Stimulated activated naive CD8-positive, alpha-beta T cell treated with anti-CD3 and anti-CD28 coated beads, Interleukin-15, Interleukin-2, amounts not matched to agents 100 ng/mL and 50 ng/mL, for 24 hours (primary cell): Measurements from ENCODE around the gene FKBP5.
"Not testable (repeated sequence)": the region's sequence is repeated elsewhere in the genome, so short reads cannot be mapped to it uniquely, and the experiment has no call there.

Source experiments
- H3K27ac Mint-ChIP-seq: one replicate; pipeline ENCODE4 v1.8.0; 2021; ENCODE audit warnings: mild to moderate bottlenecking, mixed read lengths
- H3K27me3 Mint-ChIP-seq: one replicate; pipeline ENCODE4 v1.8.0; 2021; ENCODE audit warnings: mixed read lengths
- H3K36me3 Mint-ChIP-seq: one replicate; pipeline ENCODE4 v1.8.0; 2021; ENCODE audit warnings: low read depth, mixed read lengths
- H3K4me1 Mint-ChIP-seq: one replicate; pipeline ENCODE4 v1.8.0; 2021; ENCODE audit warnings: low read depth, mixed read lengths
- H3K4me3 Mint-ChIP-seq: one replicate; pipeline ENCODE4 v1.8.0; 2021; ENCODE audit warnings: mild to moderate bottlenecking, mixed read lengths
- H3K9me3 Mint-ChIP-seq: one replicate; pipeline ENCODE4 v1.8.0; 2021; ENCODE audit warnings: mixed read lengths

FKBP5 gene

DNA sequence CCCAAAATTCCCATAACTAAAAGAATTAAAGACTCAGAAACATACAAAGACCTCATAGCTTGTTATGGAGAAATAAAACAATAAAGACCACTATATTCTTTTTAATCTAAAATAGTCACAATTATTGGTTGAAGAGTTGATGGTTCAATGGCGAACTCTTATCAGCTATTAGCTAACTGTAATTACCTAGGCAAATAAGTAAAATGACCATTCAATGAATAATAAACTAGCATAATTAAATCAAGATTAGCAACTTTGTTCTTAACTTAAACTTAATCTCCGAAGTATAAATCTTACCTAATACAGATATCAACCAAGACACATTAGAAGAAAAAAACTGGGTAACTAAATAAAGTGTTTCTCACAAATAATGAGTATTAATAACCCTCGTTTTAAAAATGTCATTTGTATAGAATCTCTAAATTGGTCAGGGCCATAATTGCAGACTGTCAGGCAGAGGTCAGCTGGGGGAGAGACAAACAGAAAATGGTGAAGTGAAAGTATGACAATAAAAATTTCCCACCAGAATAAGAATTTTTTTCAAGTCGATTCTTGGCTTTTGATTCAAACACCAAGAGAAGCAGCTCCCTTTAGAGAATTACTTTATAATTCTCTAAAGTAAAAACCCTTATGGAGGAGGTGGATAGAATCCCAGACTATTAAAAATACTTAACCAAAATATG lies 1.7 kb downstream of the FKBP5 start:
- Mint-ChIP-seq H3K4me1 (peaks cover 32% of the 10 kb centered on the region), H3K27me3 (no peaks in the 10 kb centered on the region), H3K9me3 (no peaks in the 10 kb centered on the region), H3K36me3 (no peaks in the 10 kb centered on the region), H3K27ac (peak overlapping the region; percentile 81), H3K4me3 (peak overlapping the region; percentile 92)

DNA sequence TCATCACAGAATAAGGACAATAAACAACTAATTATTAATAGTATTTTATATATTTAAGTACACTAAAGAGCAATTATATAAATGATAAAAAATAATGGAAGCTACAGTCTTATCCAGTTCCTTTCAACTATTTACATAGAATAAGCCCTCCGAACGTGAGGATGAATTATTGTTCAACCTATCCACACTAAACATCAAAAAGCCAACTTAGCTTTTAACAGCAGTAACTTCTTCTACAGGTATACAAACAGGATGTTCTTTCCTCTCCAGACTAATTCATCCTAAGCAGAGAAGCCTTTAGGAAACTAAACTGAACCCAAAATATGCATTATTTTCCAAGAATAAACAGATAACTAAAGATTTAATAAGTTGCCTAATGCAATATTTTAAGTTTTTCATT lies 2.3 kb downstream of the FKBP5 start:
- Mint-ChIP-seq H3K9me3 (no peaks in the 10 kb centered on the region), H3K4me3 (peak overlapping the region; percentile 92), H3K4me1 (peaks cover 38% of the 10 kb centered on the region), H3K27ac (no peak overlapping the region), H3K36me3 (no peaks in the 10 kb centered on the region), H3K27me3 (no peaks in the 10 kb centered on the region)

DNA sequence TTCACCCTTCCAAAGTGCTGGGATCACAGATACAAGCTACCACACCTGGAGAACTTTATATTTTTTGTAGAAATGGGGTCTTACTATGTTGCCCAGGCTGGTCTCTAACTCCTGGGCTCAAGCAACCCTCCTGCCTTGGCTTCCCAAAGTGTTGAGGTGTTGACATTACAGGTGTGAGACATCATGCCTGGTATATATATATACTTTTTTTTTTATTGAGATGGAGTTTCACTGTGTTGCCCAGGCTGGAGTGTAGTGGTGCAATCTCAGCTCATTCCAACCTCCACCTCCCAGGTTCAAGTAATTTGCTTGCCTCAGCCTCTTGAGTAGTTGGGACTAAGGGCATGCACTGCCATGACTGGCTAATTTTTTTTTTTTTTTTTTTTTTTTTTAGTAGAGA lies 5.4 kb downstream of the FKBP5 start:
- Mint-ChIP-seq H3K36me3 (peaks cover 15% of the 10 kb centered on the region), H3K4me3 (no peak overlapping the region), H3K9me3 (no peaks in the 10 kb centered on the region), H3K4me1 (peaks cover 53% of the 10 kb centered on the region), H3K27ac (peak overlapping the region; percentile 55), H3K27me3 (no peaks in the 10 kb centered on the region)

DNA sequence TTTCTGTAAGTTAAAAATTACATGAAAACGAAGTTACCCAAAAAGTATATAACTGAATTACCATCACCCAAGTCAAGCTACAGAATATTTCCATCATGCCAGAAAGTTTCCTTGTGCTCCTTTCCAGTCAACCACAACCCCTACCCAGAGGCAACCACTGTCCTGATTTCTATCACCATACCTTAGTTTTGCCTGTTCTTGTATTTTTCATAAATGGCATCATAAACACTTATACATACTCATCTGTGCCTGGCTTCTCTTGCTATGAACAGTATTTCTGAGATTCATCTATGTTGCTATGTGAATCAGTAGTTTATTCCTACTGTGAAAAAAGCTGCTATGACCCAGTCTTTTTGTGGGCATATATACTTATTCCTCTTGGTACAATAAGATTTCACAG lies 7.4 kb downstream of the FKBP5 start:
- Mint-ChIP-seq H3K4me1 (peaks cover 57% of the 10 kb centered on the region), H3K27ac (peak overlapping the region; percentile 1), H3K4me3 (peak overlapping the region; percentile 4), H3K36me3 (peaks cover 20% of the 10 kb centered on the region), H3K9me3 (no peaks in the 10 kb centered on the region), H3K27me3 (no peaks in the 10 kb centered on the region)

DNA sequence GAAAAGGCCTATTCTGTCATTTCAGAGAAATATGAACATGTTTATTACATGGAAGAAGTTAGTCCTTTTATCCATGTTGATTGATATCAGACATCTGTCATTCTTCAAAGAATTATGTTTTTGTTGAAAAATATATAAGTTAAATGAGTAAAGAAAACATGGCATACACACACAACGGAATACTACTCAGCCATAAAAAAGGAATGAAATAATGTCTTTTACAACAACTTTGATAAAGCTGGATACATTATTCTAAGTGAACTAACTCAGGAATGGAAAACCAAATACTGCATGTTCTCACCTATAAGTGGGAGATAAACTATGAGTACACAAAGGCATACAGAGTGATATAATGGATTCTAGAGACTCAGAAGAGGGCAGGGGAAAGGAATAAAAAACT lies 9.3 kb downstream of the FKBP5 start:
- Mint-ChIP-seq H3K4me1 (peaks cover 69% of the 10 kb centered on the region), H3K4me3 (no peak overlapping the region), H3K36me3 (peaks cover 20% of the 10 kb centered on the region), H3K27me3 (no peaks in the 10 kb centered on the region), H3K9me3 (no peaks in the 10 kb centered on the region), H3K27ac (no peak overlapping the region)

DNA sequence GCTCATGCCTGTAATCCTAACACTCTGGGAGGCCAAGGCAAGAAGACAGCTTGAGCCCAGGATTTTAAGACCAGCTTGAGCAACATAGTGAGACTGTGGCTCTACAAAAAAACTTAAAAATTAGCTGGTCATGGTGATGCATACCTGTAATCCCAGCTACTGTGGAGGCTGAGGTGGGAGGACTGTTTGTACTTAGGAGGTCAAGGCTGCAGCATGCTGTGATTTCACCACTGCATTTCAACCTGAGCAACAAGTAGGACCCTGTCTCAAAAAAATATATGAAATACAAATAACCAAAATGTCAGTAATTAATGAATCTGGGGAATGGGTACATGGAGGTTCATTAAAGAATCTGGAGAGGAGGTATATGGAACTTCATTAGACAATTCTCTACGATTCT lies 9.9 kb downstream of the FKBP5 start:
- no peak overlapping the region for H3K27ac Mint-ChIP-seq
- no peak overlapping the region for H3K4me3 Mint-ChIP-seq
- no peaks in the 10 kb centered on the region for H3K27me3 Mint-ChIP-seq
- no peaks in the 10 kb centered on the region for H3K9me3 Mint-ChIP-seq
- H3K36me3 Mint-ChIP-seq = peaks cover 23% of the 10 kb centered on the region
- H3K4me1 Mint-ChIP-seq = peaks cover 75% of the 10 kb centered on the region

DNA sequence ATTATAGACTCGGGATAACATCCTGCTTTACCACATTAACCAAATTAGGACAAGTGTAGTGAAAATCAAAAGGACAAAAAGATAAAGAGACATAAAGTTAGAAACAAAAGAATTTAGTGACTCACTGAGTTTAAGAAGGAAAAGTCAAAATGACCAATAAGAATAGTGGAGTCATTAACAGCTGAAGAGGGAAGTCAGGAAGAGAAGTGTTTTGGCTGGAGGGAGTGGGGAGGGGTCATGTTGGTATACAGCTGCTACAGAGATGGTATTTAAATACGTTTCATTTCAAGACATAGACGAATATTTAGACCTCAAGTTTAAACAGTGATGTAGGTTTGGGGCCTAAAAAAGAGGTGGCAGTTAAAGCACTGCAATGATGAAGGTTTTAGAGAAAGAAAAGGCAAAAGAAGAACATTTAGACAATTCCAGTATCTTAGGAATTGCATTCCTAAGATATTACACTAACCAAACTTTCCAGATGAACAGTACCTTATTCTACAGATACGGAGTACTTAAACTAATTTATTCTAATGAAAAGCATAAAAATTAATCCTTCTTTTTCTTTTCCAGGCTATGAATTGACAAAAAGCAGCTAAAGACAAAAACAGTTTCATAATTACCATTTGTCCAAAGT lies 10.6 kb downstream of the FKBP5 start:
- H3K27me3 Mint-ChIP-seq = no peaks in the 10 kb centered on the region
- H3K9me3 Mint-ChIP-seq = no peaks in the 10 kb centered on the region
- H3K4me1 Mint-ChIP-seq = peaks cover 81% of the 10 kb centered on the region
- H3K36me3 Mint-ChIP-seq = peaks cover 25% of the 10 kb centered on the region
- peak overlapping the region; percentile 2 for H3K4me3 Mint-ChIP-seq
- H3K27ac Mint-ChIP-seq = peak overlapping the region; percentile 27

DNA sequence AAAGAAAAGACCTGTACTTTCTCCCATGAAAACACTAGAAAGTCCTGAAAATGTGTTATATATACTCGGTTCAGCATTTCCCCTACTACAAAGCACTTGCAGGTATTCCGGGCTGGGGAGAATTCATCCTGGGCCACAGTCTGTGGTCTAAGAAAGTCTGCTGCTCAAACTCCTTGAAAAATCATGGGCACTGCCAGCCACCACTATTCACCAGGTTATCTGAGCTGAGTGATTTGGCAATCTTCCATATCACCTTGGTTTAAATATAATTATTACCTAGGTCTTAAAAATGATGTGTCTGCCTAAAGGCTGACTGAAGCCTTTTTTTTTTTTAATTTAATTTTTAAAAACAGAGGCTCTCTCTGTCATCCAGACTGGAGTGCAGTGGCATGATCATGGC lies 11.3 kb downstream of the FKBP5 start:
- Mint-ChIP-seq H3K36me3 (peaks cover 25% of the 10 kb centered on the region), H3K4me3 (no peak overlapping the region), H3K27ac (no peak overlapping the region), H3K27me3 (no peaks in the 10 kb centered on the region), H3K4me1 (peaks cover 85% of the 10 kb centered on the region), H3K9me3 (no peaks in the 10 kb centered on the region)

DNA sequence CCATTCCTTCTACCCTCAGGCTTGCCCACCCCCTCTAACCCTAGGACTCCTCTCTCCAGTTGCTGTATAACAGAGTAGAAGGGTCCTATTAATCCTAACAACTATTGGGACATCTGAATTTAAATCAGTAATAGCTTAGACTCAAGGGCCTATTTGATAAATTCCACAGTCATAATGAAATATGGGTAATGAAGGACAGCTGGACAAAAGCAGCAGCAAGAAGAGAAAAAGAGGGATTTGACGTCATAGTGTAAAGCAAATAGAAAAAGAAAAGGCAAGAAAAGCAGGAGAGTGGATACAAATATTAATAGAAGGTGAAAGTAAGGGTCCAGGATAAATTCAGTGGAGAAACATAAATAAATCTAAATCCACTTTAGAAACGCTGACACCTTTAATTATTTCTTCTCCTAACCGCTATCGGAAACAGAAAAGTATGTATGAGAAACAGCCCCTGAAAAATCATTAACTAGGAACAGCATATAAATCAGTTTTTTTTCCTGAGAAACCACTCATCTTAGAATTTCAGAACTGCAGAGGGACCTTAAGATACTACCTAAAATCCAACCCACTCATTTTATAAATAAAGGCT lies 12.8 kb downstream of the FKBP5 start:
- H3K36me3 Mint-ChIP-seq = peaks cover 25% of the 10 kb centered on the region
- H3K27me3 Mint-ChIP-seq = no peaks in the 10 kb centered on the region
- H3K4me1 Mint-ChIP-seq = peaks cover 82% of the 10 kb centered on the region
- H3K9me3 Mint-ChIP-seq = no peaks in the 10 kb centered on the region
- no peak overlapping the region for H3K4me3 Mint-ChIP-seq
- peak overlapping the region; percentile 56 for H3K27ac Mint-ChIP-seq

DNA sequence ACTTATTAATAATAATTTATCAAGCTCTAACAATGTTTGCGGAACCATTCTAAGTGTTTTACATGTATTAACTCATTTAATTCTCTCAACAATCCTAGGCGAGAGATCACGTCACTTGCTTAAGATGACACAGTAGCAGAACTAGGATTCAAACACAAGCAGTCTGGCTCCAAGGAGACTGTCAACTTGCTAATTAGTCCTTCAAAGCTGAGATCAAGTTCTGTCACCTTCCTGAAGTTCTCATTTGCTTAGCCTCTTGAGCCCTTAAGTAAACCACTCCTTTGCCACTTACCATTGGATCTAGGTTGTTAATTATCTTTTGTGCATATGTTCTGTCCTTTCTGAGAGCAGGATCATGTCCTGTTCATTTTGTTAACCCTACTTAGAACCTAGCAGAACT lies 14.1 kb downstream of the FKBP5 start:
- H3K9me3 Mint-ChIP-seq = no peaks in the 10 kb centered on the region
- H3K27me3 Mint-ChIP-seq = no peaks in the 10 kb centered on the region
- H3K4me3 Mint-ChIP-seq = no peak overlapping the region
- H3K27ac Mint-ChIP-seq = peak overlapping the region; percentile 0
- peaks cover 20% of the 10 kb centered on the region for H3K36me3 Mint-ChIP-seq
- peaks cover 89% of the 10 kb centered on the region for H3K4me1 Mint-ChIP-seq

DNA sequence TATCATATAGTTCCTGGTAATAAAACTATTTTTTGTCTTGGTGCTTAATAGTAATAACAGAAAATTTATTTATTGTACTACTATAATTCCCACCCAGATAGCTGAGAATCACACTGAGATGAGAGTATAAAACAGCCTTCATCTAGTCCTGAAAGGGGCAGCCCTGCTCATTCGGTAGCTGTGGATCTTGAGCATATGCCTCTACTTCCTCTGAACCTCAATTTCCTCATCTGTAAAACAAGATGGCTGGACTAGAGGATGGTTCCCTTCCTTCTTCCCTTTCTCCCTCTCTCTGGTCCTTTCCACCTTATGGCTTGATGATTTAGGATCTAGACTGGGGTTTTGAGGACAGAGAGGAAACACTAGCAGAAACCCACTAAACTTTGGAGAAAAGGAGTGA lies 15.0 kb downstream of the FKBP5 start:
- H3K4me3 Mint-ChIP-seq = no peak overlapping the region
- H3K4me1 Mint-ChIP-seq = peaks cover 89% of the 10 kb centered on the region

DNA sequence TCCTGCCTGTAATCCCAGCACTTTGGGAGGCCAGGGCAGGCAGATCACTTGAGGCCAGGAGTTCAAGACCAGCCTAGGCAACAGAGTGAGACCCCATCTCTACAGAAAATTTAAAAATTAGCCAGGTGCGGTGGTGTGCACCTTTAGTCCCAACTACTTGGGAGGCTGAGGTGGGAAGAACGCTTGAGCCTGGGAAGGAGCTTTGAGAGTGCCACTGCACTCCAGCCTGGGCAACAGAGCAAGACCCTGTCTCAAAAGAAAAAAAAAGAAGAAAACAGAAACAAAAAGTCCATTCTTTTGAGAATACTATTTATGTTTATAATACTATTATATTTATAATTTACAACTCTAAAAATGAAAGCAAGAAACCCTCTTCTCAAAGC lies 15.4 kb downstream of the FKBP5 start:
- not testable (repeated sequence) for H3K4me3 Mint-ChIP-seq, H3K27ac Mint-ChIP-seq, H3K36me3 Mint-ChIP-seq, H3K27me3 Mint-ChIP-seq, H3K9me3 Mint-ChIP-seq
- peaks cover 89% of the 10 kb centered on the region for H3K4me1 Mint-ChIP-seq

More for the DNA sequence above, 15.0 kb downstream of the FKBP5 start:
- H3K9me3 Mint-ChIP-seq = no peaks in the 10 kb centered on the region
- peak overlapping the region; percentile 45 for H3K27ac Mint-ChIP-seq
- H3K27me3 Mint-ChIP-seq = no peaks in the 10 kb centered on the region
- H3K36me3 Mint-ChIP-seq = peaks cover 12% of the 10 kb centered on the region

DNA sequence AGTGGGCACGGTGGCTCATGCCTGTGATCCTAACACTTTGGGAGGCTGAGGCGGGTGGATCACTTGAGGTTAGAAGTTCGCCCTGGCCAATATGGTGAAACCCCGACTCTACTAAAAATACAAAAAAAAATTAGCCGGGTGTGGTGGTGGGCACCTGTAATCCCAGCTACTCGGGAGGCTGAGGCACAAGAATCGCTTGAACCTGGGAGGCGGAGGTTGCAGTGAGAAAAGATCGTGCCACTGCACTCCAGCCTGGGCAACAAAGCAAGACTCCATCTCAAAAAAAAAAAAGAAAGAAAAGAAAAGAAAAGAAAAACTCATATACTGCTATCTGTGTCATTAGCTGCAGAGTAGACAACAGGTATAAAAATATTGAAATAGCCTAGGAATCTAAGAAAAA lies 18.3 kb downstream of the FKBP5 start:
- not testable (repeated sequence) for H3K27me3 Mint-ChIP-seq, H3K36me3 Mint-ChIP-seq, H3K9me3 Mint-ChIP-seq, H3K4me3 Mint-ChIP-seq
- H3K27ac Mint-ChIP-seq = peak overlapping the region; percentile 94
- peaks cover 79% of the 10 kb centered on the region for H3K4me1 Mint-ChIP-seq

DNA sequence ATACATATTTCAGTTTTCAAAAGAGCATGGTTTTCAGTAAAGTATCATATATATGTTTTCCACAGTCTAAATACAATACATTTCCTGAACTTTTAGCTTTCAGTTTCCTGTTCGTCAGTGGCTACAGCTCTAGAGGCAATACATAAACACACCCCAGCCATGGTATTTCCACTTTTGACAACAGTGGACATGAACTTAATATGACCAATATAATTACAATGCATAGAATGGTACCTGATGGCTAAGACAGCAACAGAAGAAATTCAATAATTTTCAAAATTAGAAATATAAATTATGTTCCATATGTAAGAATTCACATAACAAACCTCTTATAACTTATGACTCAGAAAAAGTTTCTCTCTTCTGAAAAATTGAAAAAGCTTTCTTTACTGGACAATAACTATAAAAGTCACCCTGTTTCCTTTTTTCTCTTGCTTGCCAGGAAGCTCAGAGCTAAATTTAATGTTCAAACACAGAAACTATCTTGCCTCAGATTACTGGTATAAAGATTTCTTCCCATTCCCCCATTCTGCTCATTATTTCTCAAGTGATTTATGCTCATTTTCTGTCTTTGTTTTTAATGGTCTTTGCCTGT lies 19.2 kb downstream of the FKBP5 start:
- peak overlapping the region; percentile 94 for H3K27ac Mint-ChIP-seq
- no peaks in the 10 kb centered on the region for H3K9me3 Mint-ChIP-seq
- no peaks in the 10 kb centered on the region for H3K27me3 Mint-ChIP-seq
- peaks cover 70% of the 10 kb centered on the region for H3K4me1 Mint-ChIP-seq
- H3K4me3 Mint-ChIP-seq = peak overlapping the region; percentile 78
- peaks cover 5% of the 10 kb centered on the region for H3K36me3 Mint-ChIP-seq

DNA sequence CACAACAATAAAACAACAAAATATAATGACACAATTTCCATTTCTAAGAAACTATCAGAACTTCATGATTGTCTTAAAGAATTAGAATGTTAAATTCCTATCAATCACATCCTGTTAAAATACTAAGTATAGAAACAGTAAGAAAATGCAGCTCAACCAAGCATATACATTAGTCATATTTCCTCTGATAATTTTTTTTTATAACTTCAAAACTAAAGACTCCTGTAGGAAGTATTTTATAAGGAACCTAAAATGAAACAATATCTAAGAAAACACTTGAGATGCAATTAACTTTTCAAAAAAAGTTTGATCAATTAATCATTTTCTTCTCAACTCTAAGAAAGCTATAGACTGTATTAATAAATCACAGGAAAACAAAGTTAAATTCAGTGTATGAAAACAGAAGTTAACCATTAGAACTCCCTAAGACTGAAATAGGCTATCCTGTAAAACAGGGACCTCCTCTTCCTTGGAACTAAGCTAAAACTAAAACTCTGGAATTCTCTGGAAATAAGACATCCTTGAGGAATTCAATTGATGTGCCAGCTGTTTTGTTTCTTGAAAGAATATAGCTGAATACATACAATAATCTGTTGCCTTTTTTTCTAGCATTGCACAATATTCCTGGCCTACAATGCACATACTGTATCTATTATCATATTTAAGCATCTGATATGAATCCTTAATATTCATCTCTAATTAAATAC lies 19.8 kb downstream of the FKBP5 start:
- H3K9me3 Mint-ChIP-seq = no peaks in the 10 kb centered on the region
- peaks cover 63% of the 10 kb centered on the region for H3K4me1 Mint-ChIP-seq
- H3K36me3 Mint-ChIP-seq = peaks cover 3% of the 10 kb centered on the region
- H3K27me3 Mint-ChIP-seq = no peaks in the 10 kb centered on the region
- peak overlapping the region; percentile 78 for H3K4me3 Mint-ChIP-seq
- H3K27ac Mint-ChIP-seq = peak overlapping the region; percentile 94
